Stimulated activated CD4-positive, alpha-beta T cell treated with anti-CD3 and anti-CD28 coated beads, Interleukin-1b, Interleukin-23, amount 100 ng/mL, for 4 hours (primary cell): ENCODE measurements around the gene RFX2.
A peak's percentile ranks its signal among the peaks of the same experiment; 100 is the strongest.
"Not testable (repeated sequence)": the region's sequence is repeated elsewhere in the genome, so short reads cannot be mapped to it uniquely, and the experiment has no call there.

Experiments used
- DNase-seq, 2 donors: peaks; one replicate each; pipeline ENCODE4 v3.0.0-alpha.2; 2020; ENCODE audit warnings: low read depth in 2 of 2

Gene RFX2

GRCh38 chr19:6074709-6075403, 35.4 kb downstream of the RFX2 start:
- DNase-seq: no peak

- no peak for DNase-seq
These were observed 36.2 kb downstream of the RFX2 start for GRCh38 chr19:6073858-6074708.

- DNase-seq: not testable (repeated sequence)
These were observed 37.1 kb downstream of the RFX2 start for GRCh38 chr19:6073233-6073632.

- DNase-seq: no peak
These were observed 38.4 kb downstream of the RFX2 start for GRCh38 chr19:6071875-6072274.

GRCh38 chr19:6070720-6071485, 39.4 kb downstream of the RFX2 start:
- DNase-seq: no peak

GRCh38 chr19:6070207-6070681, 40.1 kb downstream of the RFX2 start:
- no peak for DNase-seq

GRCh38 chr19:6069268-6069791, 41.0 kb downstream of the RFX2 start:
- DNase-seq: no peak

GRCh38 chr19:6068711-6069110, 41.6 kb downstream of the RFX2 start:
- no peak for DNase-seq

GRCh38 chr19:6067975-6068374, 42.3 kb downstream of the RFX2 start:
- no peak for DNase-seq

- no peak for DNase-seq
These were observed 43.3 kb downstream of the RFX2 start for GRCh38 chr19:6066661-6067646.

- DNase-seq: peak; percentile 24 to 50
These were observed 44.5 kb downstream of the RFX2 start for GRCh38 chr19:6065685-6066374.

- no peak for DNase-seq
These were observed 45.8 kb downstream of the RFX2 start for GRCh38 chr19:6064336-6065073.

- no peak for DNase-seq
These were observed 46.5 kb downstream of the RFX2 start for GRCh38 chr19:6063576-6064335.

- no peak for DNase-seq
These were observed 47.2 kb downstream of the RFX2 start for GRCh38 chr19:6062961-6063575.

GRCh38 chr19:6062274-6062673, 48.0 kb downstream of the RFX2 start:
- no peak for DNase-seq

GRCh38 chr19:6061376-6062130, 48.7 kb downstream of the RFX2 start:
- no peak for DNase-seq

GRCh38 chr19:6060600-6061375, 49.5 kb downstream of the RFX2 start:
- peak in 1 of 2 donors; percentile 33 for DNase-seq
